ELF-1 (cell line): ENCODE data around the gene TBCA.

Experiments used
- DNase-seq: peaks from one replicate; pipeline ENCODE4 v3.0.0-alpha.2; 2016; ENCODE audit warnings: low read depth, low spot score

Gene TBCA

GRCh38 chr5:77773734-77774280, 2.3 kb downstream of the TBCA start:
- DNase-seq = no peak

- DNase-seq = no peak
Measured at GRCh38 chr5:77772729-77773128, 3.4 kb downstream of the TBCA start.

GRCh38 chr5:77771452-77771851, 4.7 kb downstream of the TBCA start:
- DNase-seq = no peak

- DNase-seq = no peak
Measured at GRCh38 chr5:77770293-77771005, 5.7 kb downstream of the TBCA start.

- no peak for DNase-seq
Measured at GRCh38 chr5:77768978-77769377, 7.2 kb downstream of the TBCA start.

GRCh38 chr5:77767301-77767700, 8.8 kb downstream of the TBCA start:
- DNase-seq = no peak

GRCh38 chr5:77761606-77762005, 14.5 kb downstream of the TBCA start:
- no peak for DNase-seq

- DNase-seq = no peak
Measured at GRCh38 chr5:77758141-77758938, 17.8 kb downstream of the TBCA start.

- peak; percentile 86 for DNase-seq
Measured at GRCh38 chr5:77751328-77752023, 24.7 kb downstream of the TBCA start.

GRCh38 chr5:77750928-77751327, 25.2 kb downstream of the TBCA start:
- DNase-seq = peak; percentile 74

GRCh38 chr5:77748160-77748559, 28.0 kb downstream of the TBCA start:
- no peak for DNase-seq

GRCh38 chr5:77744116-77744515, 32.0 kb downstream of the TBCA start:
- DNase-seq = no peak

GRCh38 chr5:77743181-77743580, 33.0 kb downstream of the TBCA start:
- DNase-seq = no peak

- no peak for DNase-seq
Measured at GRCh38 chr5:77741608-77742007, 34.5 kb downstream of the TBCA start.

GRCh38 chr5:77734885-77735284, 41.3 kb downstream of the TBCA start:
- DNase-seq = no peak

- DNase-seq = no peak
Measured at GRCh38 chr5:77733130-77733529, 43.0 kb downstream of the TBCA start.

GRCh38 chr5:77727190-77727589, 48.9 kb downstream of the TBCA start:
- DNase-seq = no peak

- no peak for DNase-seq
Measured at GRCh38 chr5:77725616-77726015, 50.5 kb downstream of the TBCA start.

GRCh38 chr5:77724934-77725333, 51.2 kb downstream of the TBCA start:
- DNase-seq = no peak

- DNase-seq = no peak
Measured at GRCh38 chr5:77719666-77720363, 56.3 kb downstream of the TBCA start.

GRCh38 chr5:77718934-77719610, 57.1 kb downstream of the TBCA start:
- DNase-seq = no peak
